Upper lobe of left lung (tissue), 4 donors: ENCODE results near the gene FOXP2.

ENCODE experiments used
- POLR2A ChIP-seq, 4 donors: fragments of 450-650 bp; IDR thresholded peaks; one replicate each; pipeline ENCODE4 v1.5.1; 2016 to 2017; ENCODE audit warnings: antibody characterized with exemption in 4 of 4, mild to moderate bottlenecking in 2 of 4
- TF ChIP-seq, protein P1 (sequence below), 6 experiments: fragments of 450-650 bp in 4 of 6; fragments of 200-600 bp in 2 of 6; sonication (generic) in 2 of 6; IDR thresholded peaks; one replicate each; pipeline ENCODE4 v1.5.1; 2016 to 2019; ENCODE audit warnings: antibody characterized with exemption in 6 of 6

DNA sequence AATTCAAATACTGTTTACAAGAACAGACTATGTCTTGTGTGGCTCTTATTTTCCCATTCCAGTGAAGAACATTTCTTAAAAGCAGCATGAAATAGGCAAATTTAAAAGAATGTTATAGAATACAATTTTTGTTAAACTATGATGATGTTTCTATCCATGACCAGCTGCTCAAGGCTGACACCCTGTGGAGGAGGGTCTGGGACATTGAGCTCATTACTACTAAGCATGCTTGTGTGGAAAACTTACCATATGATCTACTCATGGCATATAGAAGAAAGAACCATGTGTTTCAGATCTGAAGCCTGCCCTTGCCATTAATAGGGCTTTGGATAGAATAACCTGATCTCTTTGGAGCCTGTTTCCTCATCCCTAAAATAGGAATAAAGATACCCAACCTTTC lies 125.0 kb downstream of the FOXP2 start:
- no peak for TF ChIP-seq POLR2A (IDR thresholded peaks at IDR 0.05)
- TF ChIP-seq, protein P1, sequence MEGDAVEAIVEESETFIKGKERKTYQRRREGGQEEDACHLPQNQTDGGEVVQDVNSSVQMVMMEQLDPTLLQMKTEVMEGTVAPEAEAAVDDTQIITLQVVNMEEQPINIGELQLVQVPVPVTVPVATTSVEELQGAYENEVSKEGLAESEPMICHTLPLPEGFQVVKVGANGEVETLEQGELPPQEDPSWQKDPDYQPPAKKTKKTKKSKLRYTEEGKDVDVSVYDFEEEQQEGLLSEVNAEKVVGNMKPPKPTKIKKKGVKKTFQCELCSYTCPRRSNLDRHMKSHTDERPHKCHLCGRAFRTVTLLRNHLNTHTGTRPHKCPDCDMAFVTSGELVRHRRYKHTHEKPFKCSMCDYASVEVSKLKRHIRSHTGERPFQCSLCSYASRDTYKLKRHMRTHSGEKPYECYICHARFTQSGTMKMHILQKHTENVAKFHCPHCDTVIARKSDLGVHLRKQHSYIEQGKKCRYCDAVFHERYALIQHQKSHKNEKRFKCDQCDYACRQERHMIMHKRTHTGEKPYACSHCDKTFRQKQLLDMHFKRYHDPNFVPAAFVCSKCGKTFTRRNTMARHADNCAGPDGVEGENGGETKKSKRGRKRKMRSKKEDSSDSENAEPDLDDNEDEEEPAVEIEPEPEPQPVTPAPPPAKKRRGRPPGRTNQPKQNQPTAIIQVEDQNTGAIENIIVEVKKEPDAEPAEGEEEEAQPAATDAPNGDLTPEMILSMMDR (IDR thresholded peaks at IDR 0.05) = no peak
